Activated naive CD4-positive, alpha-beta T cell treated with anti-CD3 and anti-CD28 coated beads, Interleukin-2, amount 50 U/mL, for 24 hours (primary cell): ENCODE results near the gene SIAH3.
"Not testable (repeated sequence)": the region's sequence is repeated elsewhere in the genome, so short reads cannot be mapped to it uniquely, and the experiment has no call there.

ENCODE experiments used
- H3K27ac Mint-ChIP-seq: one replicate; pipeline ENCODE4 v1.8.0; 2021; ENCODE audit warnings: mild to moderate bottlenecking, mixed read lengths
- H3K27me3 Mint-ChIP-seq: one replicate; pipeline ENCODE4 v1.8.0; 2021; ENCODE audit warnings: mixed read lengths
- H3K36me3 Mint-ChIP-seq: one replicate; pipeline ENCODE4 v1.8.0; 2021; ENCODE audit warnings: mixed read lengths
- H3K4me1 Mint-ChIP-seq: one replicate; pipeline ENCODE4 v1.8.0; 2021; ENCODE audit warnings: mixed read lengths
- H3K4me3 Mint-ChIP-seq: one replicate; pipeline ENCODE4 v1.8.0; 2021; ENCODE audit warnings: mild to moderate bottlenecking, mixed read lengths
- H3K9me3 Mint-ChIP-seq: one replicate; pipeline ENCODE4 v1.8.0; 2021; ENCODE audit warnings: mixed read lengths

Gene SIAH3

DNA sequence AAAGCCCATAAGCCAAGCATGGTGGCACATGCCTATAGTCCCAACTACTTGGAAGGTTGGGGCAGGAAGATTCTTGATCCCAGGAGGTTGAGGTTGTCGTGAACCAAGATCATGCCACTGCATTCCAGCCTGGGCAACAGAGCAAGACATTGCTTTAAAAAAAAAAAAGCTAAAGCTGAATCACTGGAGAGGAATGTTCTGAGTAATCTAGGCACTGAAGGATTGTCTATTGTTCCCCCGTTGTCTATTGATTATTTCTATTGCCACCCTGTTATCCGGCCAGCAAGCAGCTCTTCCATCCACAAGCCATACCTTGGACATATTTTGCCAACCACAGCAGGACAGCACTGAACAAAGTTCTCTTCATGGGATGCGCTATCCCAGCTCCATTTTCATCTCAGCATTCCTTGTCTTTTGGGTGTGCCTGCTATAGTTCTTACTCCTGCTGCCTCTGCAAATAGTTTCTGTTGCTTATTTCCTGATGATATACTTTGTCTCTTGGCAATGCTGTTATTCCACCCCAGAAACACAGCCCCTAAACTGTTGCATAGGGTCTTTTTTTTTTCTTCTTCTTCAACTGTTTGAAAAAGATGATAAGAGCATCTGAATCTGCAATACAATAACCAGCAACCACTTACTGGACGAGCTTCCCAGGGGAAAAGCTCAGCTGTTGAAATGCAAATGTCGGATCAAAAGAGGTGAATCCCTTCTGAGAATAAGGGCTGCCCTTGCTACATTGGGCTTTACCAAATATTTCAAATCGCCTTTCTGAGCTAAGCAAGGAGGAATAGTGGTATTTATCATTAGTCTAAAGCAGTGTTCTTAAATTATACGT, 22.2 kb upstream of the SIAH3 start:
- Mint-ChIP-seq H3K9me3 (no peaks in the 10 kb centered on the region), H3K27me3 (no peaks in the 10 kb centered on the region), H3K4me1 (no peaks in the 10 kb centered on the region), H3K4me3 (no peak overlapping the region), H3K36me3 (no peaks in the 10 kb centered on the region), H3K27ac (no peak overlapping the region)

- H3K36me3 Mint-ChIP-seq: no peaks in the 10 kb centered on the region
- no peak overlapping the region for H3K27ac Mint-ChIP-seq
- H3K4me1 Mint-ChIP-seq: no peaks in the 10 kb centered on the region
- H3K4me3 Mint-ChIP-seq: no peak overlapping the region
- H3K27me3 Mint-ChIP-seq: no peaks in the 10 kb centered on the region
- H3K9me3 Mint-ChIP-seq: no peaks in the 10 kb centered on the region
These were observed 21.0 kb upstream of the SIAH3 start for GRCh38 chr13:45872566-45872965.

DNA sequence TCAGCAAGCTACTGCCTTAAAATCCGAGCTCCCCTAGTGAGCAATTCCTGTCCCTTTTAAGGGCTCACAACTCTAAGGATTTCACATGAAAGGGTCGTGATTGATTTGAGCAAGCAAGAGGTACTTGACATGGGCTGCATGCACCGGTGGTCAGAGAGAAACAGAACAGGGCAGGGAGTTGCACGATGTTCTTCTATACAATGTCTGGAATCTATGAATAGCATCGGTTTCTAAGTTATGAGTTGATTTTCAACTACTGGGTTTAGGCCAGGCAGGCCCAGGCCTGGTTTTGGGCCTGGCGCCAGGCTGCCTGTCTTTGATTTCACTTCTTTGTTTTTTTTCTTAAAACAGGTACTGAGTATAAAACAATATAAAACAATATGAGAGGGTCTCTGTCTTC, 19.6 kb upstream of the SIAH3 start:
- H3K4me1 Mint-ChIP-seq, H3K27me3 Mint-ChIP-seq, H3K36me3 Mint-ChIP-seq, H3K27ac Mint-ChIP-seq, H3K4me3 Mint-ChIP-seq, H3K9me3 Mint-ChIP-seq: not testable (repeated sequence)

DNA sequence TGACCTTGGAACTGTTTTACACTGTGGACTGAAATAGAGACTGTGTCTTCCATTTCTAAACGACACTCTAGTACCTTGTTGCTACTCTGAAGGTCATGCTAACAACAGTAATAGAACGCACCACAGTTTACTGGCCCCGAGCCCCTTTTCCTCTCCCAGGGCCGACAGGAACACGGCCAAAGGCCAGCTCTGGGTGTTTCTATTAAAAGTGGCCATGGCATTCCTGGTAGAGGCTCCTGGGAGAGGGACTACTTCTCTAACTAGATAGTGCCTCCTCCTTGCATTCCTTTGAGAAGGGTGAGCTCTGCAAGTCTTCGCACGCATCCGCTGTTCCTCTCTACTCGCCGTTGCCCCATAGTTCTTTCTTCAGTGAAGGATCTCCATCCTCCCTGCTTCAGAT, 18.7 kb upstream of the SIAH3 start:
- no peak overlapping the region for H3K4me3 Mint-ChIP-seq
- no peak overlapping the region for H3K27ac Mint-ChIP-seq

DNA sequence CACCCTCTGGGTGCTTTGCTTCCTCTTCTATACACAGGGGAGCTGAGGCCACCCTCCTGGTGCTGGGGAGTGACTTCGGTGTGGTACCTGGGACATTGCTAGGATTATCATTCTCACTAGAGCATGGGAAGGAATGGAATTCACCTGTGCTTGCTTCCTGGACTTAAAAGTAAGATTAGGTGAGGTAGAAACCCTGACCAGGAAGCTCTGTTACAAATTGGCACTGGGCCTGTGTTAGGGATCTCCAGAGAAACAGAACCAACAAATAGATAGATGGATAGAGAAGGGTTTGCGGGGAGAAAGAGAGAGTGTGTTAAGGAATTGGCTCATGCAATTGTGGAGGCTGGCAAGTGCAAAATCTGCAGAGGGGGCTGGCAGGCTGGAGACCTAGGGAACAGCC, 13.9 kb upstream of the SIAH3 start:
- no peak overlapping the region for H3K4me3 Mint-ChIP-seq
- H3K27me3 Mint-ChIP-seq: no peaks in the 10 kb centered on the region
- no peaks in the 10 kb centered on the region for H3K4me1 Mint-ChIP-seq
- no peaks in the 10 kb centered on the region for H3K9me3 Mint-ChIP-seq
- no peak overlapping the region for H3K27ac Mint-ChIP-seq
- H3K36me3 Mint-ChIP-seq: no peaks in the 10 kb centered on the region

More for the DNA sequence above, 18.7 kb upstream of the SIAH3 start:
- Mint-ChIP-seq H3K4me1 (no peaks in the 10 kb centered on the region), H3K27me3 (no peaks in the 10 kb centered on the region), H3K36me3 (no peaks in the 10 kb centered on the region), H3K9me3 (no peaks in the 10 kb centered on the region)

GRCh38 chr13:45863709-45864590, 12.4 kb upstream of the SIAH3 start:
- Mint-ChIP-seq H3K4me1 (peaks cover 4% of the 10 kb centered on the region), H3K36me3 (no peaks in the 10 kb centered on the region), H3K27ac (no peak overlapping the region), H3K9me3 (no peaks in the 10 kb centered on the region), H3K4me3 (no peak overlapping the region), H3K27me3 (no peaks in the 10 kb centered on the region)

DNA sequence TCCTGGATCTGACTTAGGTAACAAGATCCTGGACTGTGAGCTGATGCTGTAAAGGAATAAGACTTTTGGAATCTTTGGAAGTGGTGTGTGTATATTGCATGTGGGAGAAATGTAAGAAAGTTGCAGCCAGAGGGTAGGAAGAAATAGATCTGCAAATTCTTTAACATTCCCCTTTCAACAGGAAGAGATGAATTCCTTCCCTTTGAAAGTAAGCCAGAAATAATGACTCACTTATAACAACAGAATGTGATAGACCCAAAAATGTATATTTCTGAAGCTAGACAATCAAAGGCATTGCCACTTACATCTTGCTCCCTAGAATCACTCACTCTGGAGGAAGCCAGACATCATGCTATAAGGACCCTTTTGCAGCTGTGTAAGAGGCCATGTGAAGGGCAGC, 9.8 kb upstream of the SIAH3 start:
- Mint-ChIP-seq H3K27me3 (no peaks in the 10 kb centered on the region), H3K4me1 (peaks cover 4% of the 10 kb centered on the region), H3K36me3 (no peaks in the 10 kb centered on the region), H3K9me3 (no peaks in the 10 kb centered on the region), H3K4me3 (no peak overlapping the region), H3K27ac (no peak overlapping the region)

DNA sequence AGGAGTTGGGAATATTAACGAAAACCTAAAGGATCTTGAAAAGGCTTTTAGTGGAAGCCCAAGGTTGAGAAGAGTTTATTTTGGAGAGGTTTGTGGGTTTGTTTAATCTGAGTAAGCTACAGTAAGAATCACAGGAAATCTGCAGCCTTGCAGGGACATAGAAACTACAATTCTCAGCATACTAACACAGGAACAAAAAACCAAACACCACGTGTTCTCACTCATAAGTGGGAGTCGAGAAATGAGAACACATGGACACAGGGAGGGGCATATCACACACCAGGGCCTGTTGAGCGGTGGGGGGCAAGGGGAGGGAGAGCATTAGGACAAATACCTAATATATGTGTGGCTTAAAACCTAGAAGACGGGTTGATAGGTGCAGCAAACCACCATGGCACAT, 8.7 kb upstream of the SIAH3 start:
- H3K4me3 Mint-ChIP-seq: no peak overlapping the region
- H3K36me3 Mint-ChIP-seq: no peaks in the 10 kb centered on the region
- no peaks in the 10 kb centered on the region for H3K27me3 Mint-ChIP-seq
- H3K9me3 Mint-ChIP-seq: no peaks in the 10 kb centered on the region
- H3K27ac Mint-ChIP-seq: no peak overlapping the region
- peaks cover 4% of the 10 kb centered on the region for H3K4me1 Mint-ChIP-seq

- H3K27me3 Mint-ChIP-seq: no peaks in the 10 kb centered on the region
- no peaks in the 10 kb centered on the region for H3K9me3 Mint-ChIP-seq
- H3K4me1 Mint-ChIP-seq: peaks cover 4% of the 10 kb centered on the region
- no peak overlapping the region for H3K27ac Mint-ChIP-seq
- H3K4me3 Mint-ChIP-seq: no peak overlapping the region
- H3K36me3 Mint-ChIP-seq: no peaks in the 10 kb centered on the region
These were observed 8.2 kb upstream of the SIAH3 start for GRCh38 chr13:45859705-45860104.

DNA sequence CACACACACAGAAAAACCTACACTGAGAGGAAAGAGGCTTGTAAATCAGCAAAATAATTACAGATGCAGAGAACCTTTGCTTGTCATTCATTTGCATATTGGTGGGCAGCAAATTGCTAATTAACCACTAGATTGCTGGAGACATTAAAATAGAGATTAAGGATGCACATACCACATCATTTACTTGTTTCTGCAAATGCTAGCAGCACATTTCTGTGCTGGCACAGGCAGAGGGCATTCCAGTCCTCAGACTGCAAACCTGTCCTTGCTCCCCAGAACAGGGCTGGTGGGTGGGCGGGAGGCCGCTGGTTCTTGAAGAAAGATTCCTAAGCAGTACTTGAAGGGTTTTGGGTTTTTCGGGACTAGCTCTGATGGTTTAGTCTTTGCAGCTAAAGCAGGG, 941 bp upstream of the SIAH3 start:
- Mint-ChIP-seq H3K4me1 (peaks cover 45% of the 10 kb centered on the region), H3K4me3 (no peak overlapping the region), H3K27ac (no peak overlapping the region), H3K36me3 (peaks cover 2% of the 10 kb centered on the region), H3K27me3 (no peaks in the 10 kb centered on the region), H3K9me3 (peaks cover 6% of the 10 kb centered on the region)

- Mint-ChIP-seq H3K36me3 (peaks cover 2% of the 10 kb centered on the region), H3K27me3 (no peaks in the 10 kb centered on the region), H3K4me1 (peaks cover 51% of the 10 kb centered on the region), H3K27ac (no peak overlapping the region), H3K4me3 (peak overlapping the region; percentile 88), H3K9me3 (peaks cover 6% of the 10 kb centered on the region)
These were observed 403 bp upstream of the SIAH3 start for GRCh38 chr13:45851956-45852355.

DNA sequence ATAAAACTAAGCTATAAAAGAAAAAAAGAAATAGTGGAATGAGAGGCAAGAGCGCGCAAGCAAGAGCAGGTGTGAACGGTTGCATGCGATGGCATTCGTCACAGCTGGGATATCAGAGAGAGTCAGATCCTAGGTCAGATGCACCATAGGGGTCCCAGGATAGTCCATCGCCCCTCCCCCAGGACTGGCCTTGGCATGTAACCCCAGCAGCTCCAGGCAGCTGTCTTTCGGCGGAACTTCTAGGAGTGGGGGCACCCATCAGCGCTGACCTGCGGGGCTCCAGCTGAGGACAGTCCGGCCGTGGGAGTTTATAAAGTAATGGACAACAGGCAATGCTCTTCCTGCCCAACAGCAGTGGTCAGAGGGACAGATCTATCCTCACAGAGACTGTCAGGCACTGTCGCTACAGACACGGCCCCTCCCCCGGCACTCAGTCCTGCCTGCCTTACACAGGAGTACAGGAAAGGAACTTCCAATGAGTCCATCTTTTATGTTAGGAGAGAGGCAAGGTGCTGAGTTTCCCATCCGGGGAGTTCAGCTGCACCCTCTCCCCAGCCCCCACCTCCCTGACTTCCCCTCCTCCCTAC, 1.4 kb downstream of the SIAH3 start:
- Mint-ChIP-seq H3K27ac (peak overlapping the region; percentile 12), H3K4me1 (peaks cover 63% of the 10 kb centered on the region), H3K4me3 (peak overlapping the region; percentile 88), H3K27me3 (no peaks in the 10 kb centered on the region), H3K36me3 (peaks cover 2% of the 10 kb centered on the region), H3K9me3 (peaks cover 6% of the 10 kb centered on the region)

DNA sequence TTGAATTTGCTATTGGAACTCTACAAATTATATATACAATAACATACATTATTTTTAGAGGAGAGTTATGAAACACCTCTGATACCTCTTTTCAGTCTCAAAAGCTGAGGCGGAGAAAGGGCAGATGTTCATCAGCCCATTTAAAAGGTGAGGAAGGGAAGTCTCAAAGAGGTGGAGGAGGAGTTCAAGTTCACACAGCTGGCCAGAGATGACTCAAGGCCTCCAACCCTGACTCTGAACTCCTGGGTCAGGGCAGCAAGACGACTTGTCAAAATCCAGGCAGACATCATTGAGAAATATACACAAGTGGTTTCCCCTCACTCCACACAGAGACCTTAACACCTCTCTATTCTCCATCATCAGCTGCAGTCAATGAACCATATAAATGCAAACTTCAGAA, 2.1 kb downstream of the SIAH3 start:
- Mint-ChIP-seq H3K36me3 (peaks cover 2% of the 10 kb centered on the region), H3K27me3 (no peaks in the 10 kb centered on the region), H3K4me1 (peaks cover 63% of the 10 kb centered on the region), H3K9me3 (peaks cover 6% of the 10 kb centered on the region), H3K4me3 (peak overlapping the region; percentile 88), H3K27ac (peak overlapping the region; percentile 19)

- Mint-ChIP-seq H3K36me3 (no peaks in the 10 kb centered on the region), H3K4me1 (peaks cover 63% of the 10 kb centered on the region), H3K9me3 (no peaks in the 10 kb centered on the region), H3K27ac (peak overlapping the region; percentile 69), H3K27me3 (no peaks in the 10 kb centered on the region), H3K4me3 (peak overlapping the region; percentile 72)
These were observed 3.9 kb downstream of the SIAH3 start for GRCh38 chr13:45847554-45848224.

DNA sequence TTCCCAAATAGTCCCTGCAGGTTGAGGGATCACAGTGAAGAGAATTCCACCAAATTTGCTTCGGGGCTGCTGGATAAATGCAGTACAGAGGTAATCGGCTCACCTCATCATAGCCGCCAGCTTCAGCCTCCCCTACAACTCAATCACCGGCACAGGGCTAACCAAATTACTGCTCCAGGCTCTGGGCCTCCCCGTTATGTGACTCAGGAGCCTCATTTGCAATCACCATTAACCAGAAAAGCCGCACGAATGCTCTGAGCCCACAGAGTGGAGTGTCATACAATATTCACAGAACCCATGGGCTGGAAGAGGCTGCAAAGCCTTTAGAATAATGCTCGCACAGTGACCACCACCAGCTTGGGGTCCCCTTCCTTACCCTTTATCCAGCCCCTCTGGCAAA, 4.9 kb downstream of the SIAH3 start:
- peaks cover 59% of the 10 kb centered on the region for H3K4me1 Mint-ChIP-seq
- H3K36me3 Mint-ChIP-seq: no peaks in the 10 kb centered on the region
- H3K27me3 Mint-ChIP-seq: no peaks in the 10 kb centered on the region
- no peak overlapping the region for H3K4me3 Mint-ChIP-seq
- H3K27ac Mint-ChIP-seq: no peak overlapping the region
- no peaks in the 10 kb centered on the region for H3K9me3 Mint-ChIP-seq
